OCI-LY1 (cell line): ENCODE results near the gene PIP4K2A.

Experiments used
- CTCF ChIP-seq: fragments of 200-600 bp; sonication (generic), shearing (Covaris generic); IDR thresholded peaks from 2 replicates; pipeline ENCODE4 v1.5.1; 2017; ENCODE audit warnings: mild to moderate bottlenecking, antibody characterized with exemption, low read length, moderate library complexity, mixed read lengths
- EZH2 ChIP-seq: fragments of 200-600 bp; sonication (generic), shearing (Covaris generic); IDR thresholded peaks from 2 replicates; pipeline ENCODE4 v1.8.0; 2017; ENCODE audit warnings: borderline replicate concordance, mixed run types, mild to moderate bottlenecking, antibody characterized with exemption, low read length, moderate library complexity, mixed read lengths

DNA sequence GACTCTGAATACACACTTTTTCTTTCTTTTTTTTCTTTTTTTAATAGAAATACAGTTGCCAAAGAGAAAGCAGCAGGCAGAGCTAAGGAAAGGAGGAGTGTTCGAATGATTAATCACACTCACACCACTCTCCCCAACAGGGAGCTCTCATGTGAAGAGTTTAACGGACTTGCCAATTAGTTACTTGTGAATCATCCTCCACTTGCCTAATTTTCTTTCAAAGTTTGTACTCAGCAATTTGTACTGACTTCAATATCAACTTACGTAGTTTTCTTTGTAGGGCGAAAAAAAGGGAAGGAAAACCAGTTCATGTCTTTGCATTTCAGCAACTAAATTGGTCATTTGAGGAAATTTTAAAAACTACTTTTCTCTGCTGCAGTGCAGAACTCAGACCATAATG is 109.2 kb downstream of the PIP4K2A start:
- TF ChIP-seq CTCF: no peak
- no peak for TF ChIP-seq EZH2
